Measurements from ENCODE around the gene ZNF761. TPM values are rescaled to one million over a fixed set of nuclear protein-coding genes. Genes with fewer than 3 reads are reported as not detected.
A peak's percentile ranks its signal among the peaks of the same experiment; 100 is the strongest.
"Not testable (repeated sequence)": the region's sequence is repeated elsewhere in the genome, so short reads cannot be mapped to it uniquely, and the experiment has no call there.

ZNF761 gene
- total and polyA plus RNA-seq, 7 donors, result 3.5 to 12.5 (median 7.8) TPM

GRCh38 chr19:53389978-53390377 lies 41.8 kb upstream of the ZNF761 start:
- Histone ChIP-seq H3K9me3 (peaks cover 0 to 19% (median 0%) of the 10 kb centered on the region in 4 donors), H3K27ac (no peak overlapping the region), H3K27me3 (peaks cover 0 to 9% (median 5%) of the 10 kb centered on the region in 3 donors), H3K4me1 (peaks cover 0 to 9% (median 8%) of the 10 kb centered on the region in 4 donors), H3K36me3 (peaks cover 0 to 10% (median 0%) of the 10 kb centered on the region in 4 donors), H3K4me3 (no peak overlapping the region)
- 45 to 66% methylated on average over 22 of the region's 22 CpGs for WGBS, 2 donors
- TF ChIP-seq, protein P1, sequence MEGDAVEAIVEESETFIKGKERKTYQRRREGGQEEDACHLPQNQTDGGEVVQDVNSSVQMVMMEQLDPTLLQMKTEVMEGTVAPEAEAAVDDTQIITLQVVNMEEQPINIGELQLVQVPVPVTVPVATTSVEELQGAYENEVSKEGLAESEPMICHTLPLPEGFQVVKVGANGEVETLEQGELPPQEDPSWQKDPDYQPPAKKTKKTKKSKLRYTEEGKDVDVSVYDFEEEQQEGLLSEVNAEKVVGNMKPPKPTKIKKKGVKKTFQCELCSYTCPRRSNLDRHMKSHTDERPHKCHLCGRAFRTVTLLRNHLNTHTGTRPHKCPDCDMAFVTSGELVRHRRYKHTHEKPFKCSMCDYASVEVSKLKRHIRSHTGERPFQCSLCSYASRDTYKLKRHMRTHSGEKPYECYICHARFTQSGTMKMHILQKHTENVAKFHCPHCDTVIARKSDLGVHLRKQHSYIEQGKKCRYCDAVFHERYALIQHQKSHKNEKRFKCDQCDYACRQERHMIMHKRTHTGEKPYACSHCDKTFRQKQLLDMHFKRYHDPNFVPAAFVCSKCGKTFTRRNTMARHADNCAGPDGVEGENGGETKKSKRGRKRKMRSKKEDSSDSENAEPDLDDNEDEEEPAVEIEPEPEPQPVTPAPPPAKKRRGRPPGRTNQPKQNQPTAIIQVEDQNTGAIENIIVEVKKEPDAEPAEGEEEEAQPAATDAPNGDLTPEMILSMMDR (IDR thresholded peaks at IDR 0.05), result no peak
- TF ChIP-seq POLR2AphosphoS5 (IDR thresholded peaks at IDR 0.05) (no peak), EP300 (IDR thresholded peaks at IDR 0.05) (no peak), POLR2A (IDR thresholded peaks at IDR 0.05) (no peak)
- intact Hi-C loops (cut with DNase I), result loop anchor here (10.0 kb wide), 1 partner anchor 195 kb away; the partner anchor contains the start of gene ZNF665
- no peak for DNase-seq

DNA sequence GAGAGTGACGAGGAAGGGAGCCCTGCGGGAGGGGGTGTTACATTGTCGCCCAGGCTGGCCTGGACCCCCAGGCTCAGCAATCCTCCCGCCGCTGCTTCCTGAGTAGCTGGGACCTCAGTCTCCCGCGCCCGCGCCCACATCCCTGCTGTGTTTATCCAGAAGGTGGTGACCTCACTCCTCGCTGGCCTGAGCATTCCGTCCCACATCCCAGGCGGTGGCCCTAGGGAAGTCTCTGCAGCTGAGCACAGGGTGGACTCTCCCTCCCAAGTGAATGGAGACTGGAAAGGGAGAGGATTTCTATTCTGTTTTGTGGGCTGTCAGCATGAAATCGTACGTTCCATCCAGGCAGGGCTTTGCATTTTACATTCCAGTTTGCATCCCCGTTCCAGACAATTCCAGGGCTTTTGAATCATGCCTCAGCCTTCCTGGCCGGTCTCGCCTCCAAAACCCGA lies 37.2 kb upstream of the ZNF761 start:
- peaks cover 0 to 16% (median 0%) of the 10 kb centered on the region in 4 donors for H3K36me3 ChIP-seq
- no peaks in the 10 kb centered on the region for H3K9me3 ChIP-seq
- TF ChIP-seq POLR2A (IDR thresholded peaks at IDR 0.05) (no peak), EP300 (IDR thresholded peaks at IDR 0.05) (no peak), POLR2AphosphoS5 (IDR thresholded peaks at IDR 0.05) (no peak)
- TF ChIP-seq, protein P1 (IDR thresholded peaks at IDR 0.05), result no peak
- peak overlapping the region; percentile 10 to 89 (median 78) for H3K4me3 ChIP-seq
- H3K4me1 ChIP-seq, result peaks cover 0 to 22% (median 21%) of the 10 kb centered on the region in 4 donors
- H3K27ac ChIP-seq, result peak overlapping the region; percentile 79 to 92 (median 86)
- peak; percentile 80 for DNase-seq
- intact Hi-C loops (cut with DNase I), result loop anchor here (2.0 to 10.0 kb wide), 2 partner anchors 30 to 200 kb away; partner anchors contain the start of genes ZNF525 and ZNF665
- WGBS, 2 donors, result 8 to 11% methylated on average over 18 of the region's 18 CpGs
- H3K27me3 ChIP-seq, result peaks cover 0 to 5% (median 5%) of the 10 kb centered on the region in 3 donors

DNA sequence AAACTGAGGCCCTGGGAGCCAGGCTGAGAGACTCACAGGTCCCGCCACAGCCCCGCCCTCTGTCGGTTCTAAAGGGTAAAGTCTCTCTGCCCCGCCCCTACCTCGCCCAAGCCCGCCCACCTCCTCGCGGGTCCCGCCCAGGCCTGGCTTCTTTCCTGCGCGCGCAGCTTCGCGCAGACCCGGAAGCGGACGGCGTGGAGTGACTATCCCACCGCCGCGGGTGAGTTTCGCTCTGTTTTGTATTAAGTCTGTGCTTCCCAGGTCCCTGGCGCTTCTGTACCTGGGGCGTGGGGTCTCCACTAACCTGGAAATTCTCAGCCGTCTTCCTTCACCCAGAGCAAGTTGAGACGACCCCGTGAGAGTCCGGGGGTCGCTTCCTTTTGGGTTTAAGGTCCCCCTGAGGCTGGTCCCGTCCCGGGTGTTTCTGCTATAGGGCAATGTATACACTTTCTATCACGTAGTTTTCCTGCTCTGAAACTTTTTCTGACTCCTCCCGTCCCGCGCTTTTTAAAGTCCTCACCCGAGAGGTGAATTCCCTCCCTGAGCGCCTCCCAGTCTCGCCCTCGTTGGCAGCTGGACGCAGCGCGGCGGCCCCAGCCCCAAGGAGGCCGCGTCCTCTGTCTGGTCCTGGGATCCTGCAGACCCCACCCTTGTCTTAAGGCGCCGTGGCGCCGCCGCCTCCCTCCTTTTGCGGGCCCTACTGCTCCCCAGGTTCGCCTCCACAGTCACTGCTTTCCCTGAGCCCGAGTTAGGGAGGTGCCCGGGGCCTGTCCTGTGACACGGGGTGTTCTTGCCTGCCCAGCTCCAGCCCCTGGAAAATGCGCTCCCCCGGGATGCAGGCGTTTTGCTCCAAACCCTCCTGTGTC lies 36.6 kb upstream of the ZNF761 start, which contains the start of gene ZNF765:
ZNF765 (plus strand) TSS at position 176 of the 866 bp plus-strand sequence. CDS start 2,867 bp downstream, outside the sequence.
- DNase-seq, result peak; percentile 98
- TF ChIP-seq POLR2A (IDR thresholded peaks at IDR 0.05) (peak; percentile 62 to 67), POLR2AphosphoS5 (IDR thresholded peaks at IDR 0.05) (peak; percentile 86 to 96 (median 94)), EP300 (IDR thresholded peaks at IDR 0.05) (no peak)
- TF ChIP-seq, protein P1 (IDR thresholded peaks at IDR 0.05), result peak in 3 of 4 experiments; percentile 47 to 54 (median 52)
- Histone ChIP-seq H3K27me3 (no peaks in the 10 kb centered on the region), H3K27ac (peak within 1 kb of the TSS; percentile 79 to 92 (median 86)), H3K4me1 (peaks cover 0 to 22% (median 21%) of the 10 kb centered on the region in 4 donors), H3K9me3 (no peaks in the 10 kb centered on the region), H3K36me3 (peaks cover 0 to 23% (median 2%) of the 10 kb centered on the region in 4 donors), H3K4me3 (peak within 1 kb of the TSS; percentile 73 to 89 (median 78))
- WGBS, 2 donors, result 0% methylated on average over 58 of the region's 58 CpGs
- intact Hi-C loops (cut with DNase I), result loop anchor here (2.0 to 10.0 kb wide), 2 partner anchors 30 to 200 kb away; partner anchors contain the start of genes ZNF525 and ZNF665

GRCh38 chr19:53395840-53396524 lies 35.8 kb upstream of the ZNF761 start:
- Histone ChIP-seq H3K27ac (peak overlapping the region; percentile 79 to 92 (median 86)), H3K4me1 (peaks cover 0 to 22% (median 21%) of the 10 kb centered on the region in 4 donors), H3K36me3 (peaks cover 0 to 30% (median 3%) of the 10 kb centered on the region in 4 donors), H3K4me3 (peak overlapping the region; percentile 73 to 89 (median 78))
- not testable (repeated sequence) for H3K27me3 ChIP-seq, DNase-seq, H3K9me3 ChIP-seq
- intact Hi-C loops (cut with DNase I), result loop anchor here (2.0 to 10.0 kb wide), 2 partner anchors 31 to 201 kb away; partner anchors contain the start of genes ZNF525 and ZNF665
- WGBS, 2 donors, result 10 to 24% methylated on average over 9 of the region's 9 CpGs
